ENCODE results near the gene RESF1.

DNA sequence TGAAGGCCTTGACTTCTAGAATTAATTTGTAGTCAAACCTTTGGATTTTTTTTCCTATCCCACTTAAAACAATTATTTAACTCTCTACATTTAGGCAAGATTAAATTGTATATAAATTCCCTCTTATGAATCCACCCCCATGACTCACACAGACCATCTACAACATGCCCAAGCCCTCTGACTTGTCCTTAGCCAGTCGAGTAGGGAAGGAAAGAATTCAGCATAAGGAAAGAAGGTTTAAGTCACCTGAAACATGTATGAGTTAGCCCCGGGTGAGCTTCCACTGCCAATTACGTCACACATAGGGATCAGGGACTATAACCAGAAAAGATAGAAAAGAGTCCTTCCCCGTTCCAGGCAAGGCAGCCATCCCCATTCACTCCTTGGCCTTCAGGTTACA lies 14.9 kb upstream of the RESF1 start:
- no peak for TF ChIP-seq POLR2A (IDR thresholded peaks at IDR 0.05)
- TF ChIP-seq, protein P1, sequence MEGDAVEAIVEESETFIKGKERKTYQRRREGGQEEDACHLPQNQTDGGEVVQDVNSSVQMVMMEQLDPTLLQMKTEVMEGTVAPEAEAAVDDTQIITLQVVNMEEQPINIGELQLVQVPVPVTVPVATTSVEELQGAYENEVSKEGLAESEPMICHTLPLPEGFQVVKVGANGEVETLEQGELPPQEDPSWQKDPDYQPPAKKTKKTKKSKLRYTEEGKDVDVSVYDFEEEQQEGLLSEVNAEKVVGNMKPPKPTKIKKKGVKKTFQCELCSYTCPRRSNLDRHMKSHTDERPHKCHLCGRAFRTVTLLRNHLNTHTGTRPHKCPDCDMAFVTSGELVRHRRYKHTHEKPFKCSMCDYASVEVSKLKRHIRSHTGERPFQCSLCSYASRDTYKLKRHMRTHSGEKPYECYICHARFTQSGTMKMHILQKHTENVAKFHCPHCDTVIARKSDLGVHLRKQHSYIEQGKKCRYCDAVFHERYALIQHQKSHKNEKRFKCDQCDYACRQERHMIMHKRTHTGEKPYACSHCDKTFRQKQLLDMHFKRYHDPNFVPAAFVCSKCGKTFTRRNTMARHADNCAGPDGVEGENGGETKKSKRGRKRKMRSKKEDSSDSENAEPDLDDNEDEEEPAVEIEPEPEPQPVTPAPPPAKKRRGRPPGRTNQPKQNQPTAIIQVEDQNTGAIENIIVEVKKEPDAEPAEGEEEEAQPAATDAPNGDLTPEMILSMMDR (IDR thresholded peaks at IDR 0.05 in 4 of 5, conservative IDR thresholded peaks at IDR 0.05 in 1 of 5) = no peak
